WTC11 (cell line): ENCODE measurements around the gene SFTA2. TPM values are rescaled to one million over a fixed set of nuclear protein-coding genes. Genes with fewer than 3 reads are reported as not detected.
"Not testable (repeated sequence)": the region's sequence is repeated elsewhere in the genome, so short reads cannot be mapped to it uniquely, and the experiment has no call there.

ENCODE experiments used
- ATAC-seq: fragments of 200-7000 bp; cut with Tn5 transposase; 2 replicates; pipeline ENCODE4 v1.10.0; 2021; ENCODE audit warnings: mild to moderate bottlenecking, moderate library complexity
- CTCF ChIA-PET: fragments of 300-600 bp; sonication (Branson Sonifier 250); formaldehyde crosslinking; loops from one replicate; lab custom pipeline; 2021; ENCODE audit warnings: antibody characterized with exemption; lab: Charles Lee
- POLR2A ChIA-PET: fragments of 350-600 bp; sonication (Branson Sonifier 250); formaldehyde crosslinking; loops from one replicate; lab custom pipeline; 2021; ENCODE audit warnings: antibody characterized with exemption; lab: Charles Lee
- DNase-seq: peaks from one replicate; pipeline ENCODE4 v3.0.0; 2021; ENCODE audit warnings: low spot score
- H3K27ac Mint-ChIP-seq: 2 replicates; pipeline ENCODE4 v1.8.0; 2021; ENCODE audit warnings: mixed read lengths
- H3K27me3 Mint-ChIP-seq: 2 replicates; pipeline ENCODE4 v1.8.0; 2021; ENCODE audit warnings: low read depth, mild to moderate bottlenecking, moderate library complexity, mixed read lengths
- H3K36me3 Mint-ChIP-seq: 2 replicates; pipeline ENCODE4 v1.8.0; 2021; ENCODE audit warnings: mixed read lengths
- H3K4me1 Mint-ChIP-seq: 2 replicates; pipeline ENCODE4 v1.8.0; 2022; ENCODE audit warnings: mixed read lengths
- H3K4me3 Mint-ChIP-seq: 2 replicates; pipeline ENCODE4 v1.8.0; 2021; ENCODE audit warnings: mild to moderate bottlenecking, moderate library complexity, mixed read lengths
- H3K9me3 Mint-ChIP-seq: 2 replicates; pipeline ENCODE4 v1.8.0; 2021; ENCODE audit warnings: mixed read lengths
- AFF4 ChIP-seq: sonication (generic); formaldehyde crosslinking; IDR thresholded peaks from 2 replicates; pipeline ENCODE4 v1.8.1; 2023; ENCODE audit warnings: mild to moderate bottlenecking, missing genetic modification reagents, borderline replicate concordance
- ATF6 ChIP-seq: sonication (generic); formaldehyde crosslinking; IDR thresholded peaks from 2 replicates; pipeline ENCODE4 v1.8.1; 2023; ENCODE audit warnings: mild to moderate bottlenecking, missing genetic modification reagents
- FOXK1 ChIP-seq: sonication (generic); formaldehyde crosslinking; IDR thresholded peaks from 2 replicates; pipeline ENCODE4 v1.8.0; 2022; ENCODE audit warnings: mild to moderate bottlenecking, moderate library complexity, missing genetic modification reagents
- GRHL2 ChIP-seq: fragments of 250-450 bp; sonication (Bioruptor Pico); IDR thresholded peaks from 2 replicates; pipeline ENCODE4 v1.8.0; 2022; ENCODE audit warnings: mild to moderate bottlenecking, moderate library complexity; ENCODE audit not compliant: insufficient replicate concordance, severe bottlenecking
- IRF1 ChIP-seq: sonication (generic); formaldehyde crosslinking; IDR thresholded peaks from 2 replicates; pipeline ENCODE4 v1.8.0; 2023; ENCODE audit warnings: missing genetic modification reagents
- MAX ChIP-seq: sonication (generic); formaldehyde crosslinking; IDR thresholded peaks from 2 replicates; pipeline ENCODE4 v1.8.0; 2022; ENCODE audit warnings: mild to moderate bottlenecking, missing genetic modification reagents
- NFE2L1 ChIP-seq: sonication (generic); formaldehyde crosslinking; IDR thresholded peaks from 2 replicates; pipeline ENCODE4 v1.8.1; 2023; ENCODE audit warnings: missing genetic modification reagents
- NFYB ChIP-seq: sonication (generic); formaldehyde crosslinking; conservative IDR thresholded peaks from 2 replicates; pipeline ENCODE4 v1.8.0; 2022; ENCODE audit warnings: low read depth, missing genetic modification reagents
- NR3C1 ChIP-seq: sonication (generic); formaldehyde crosslinking; conservative IDR thresholded peaks from 2 replicates; pipeline ENCODE4 v1.8.1; 2023; ENCODE audit warnings: low read depth, mild to moderate bottlenecking, missing genetic modification reagents
- PREB ChIP-seq: sonication (generic); formaldehyde crosslinking; IDR thresholded peaks from 2 replicates; pipeline ENCODE4 v1.8.1; 2022; ENCODE audit warnings: mild to moderate bottlenecking, missing genetic modification reagents, moderate library complexity, borderline replicate concordance
- SOX15 ChIP-seq: fragments of 250-450 bp; sonication (Bioruptor Pico); IDR thresholded peaks from 2 replicates; pipeline ENCODE4 v1.9.0; 2021; ENCODE audit warnings: mild to moderate bottlenecking
- ZNF121 ChIP-seq: sonication (generic); formaldehyde crosslinking; IDR thresholded peaks from 2 replicates; pipeline ENCODE4 v1.8.0; 2023; ENCODE audit warnings: missing genetic modification reagents
- ZNF219 ChIP-seq: sonication (generic); formaldehyde crosslinking; IDR thresholded peaks from 2 replicates; pipeline ENCODE4 v1.8.0; 2023; ENCODE audit warnings: missing genetic modification reagents, mild to moderate bottlenecking, borderline replicate concordance
- ZNF232 ChIP-seq: sonication (generic); formaldehyde crosslinking; IDR thresholded peaks from 2 replicates; pipeline ENCODE4 v1.8.0; 2022; ENCODE audit warnings: mild to moderate bottlenecking, missing genetic modification reagents
- ZNF317 ChIP-seq: sonication (generic); formaldehyde crosslinking; IDR thresholded peaks from 2 replicates; pipeline ENCODE4 v1.8.1; 2023; ENCODE audit warnings: low read depth, mild to moderate bottlenecking, moderate library complexity, missing genetic modification reagents, borderline replicate concordance
- ZNF423 ChIP-seq: fragments of 250-450 bp; sonication (Bioruptor Pico); IDR thresholded peaks from 2 replicates; pipeline ENCODE4 v2.1.2; 2022; ENCODE audit warnings: mild to moderate bottlenecking, moderate library complexity
- total RNA-seq: library from RNA; stranded (reverse); gene quantifications from 3 replicates; pipeline ENCODE4 v1.2.3, GENCODE V29; 2021

SFTA2 gene
- total RNA-seq, 1 experiment from 2014 or later: not detected

GRCh38 chr6:30907758-30908591, 24.0 kb downstream of the SFTA2 start, which contains the start of gene GTF2H4 (continued):
- no peak for TF ChIP-seq AFF4
- no peak for TF ChIP-seq GRHL2 (CRISPR knock-in tag)
- no peak for TF ChIP-seq NR3C1 (CRISPR knock-in tag)
- no peak for TF ChIP-seq SOX15 (CRISPR knock-in tag)
- no peak for TF ChIP-seq ZNF121
- no peak for TF ChIP-seq ATF6 (CRISPR knock-in tag)
- TF ChIP-seq NFE2L1 (CRISPR knock-in tag): no peak

GRCh38 chr6:30907290-30907757, 24.6 kb downstream of the SFTA2 start:
- not testable (repeated sequence) for ATAC-seq, DNase-seq, H3K9me3 Mint-ChIP-seq, H3K27me3 Mint-ChIP-seq
- peak overlapping the region; percentile 37 for H3K27ac Mint-ChIP-seq
- ChIA-PET POLR2A (interaction anchor here (0.8 to 1.4 kb wide), 4 partner anchors 25 to 265 kb away, joined by 3 to 5 read pairs (median 4); no protein-coding TSS in a partner anchor), CTCF (interaction anchor here (0.7 to 2.0 kb wide), 23 partner anchors 8 to 459 kb away, joined by 3 to 18 read pairs (median 4); partner anchors contain the start of gene DDR1)
- H3K4me3 Mint-ChIP-seq: peak overlapping the region; percentile 100
- peaks cover 13% of the 10 kb centered on the region for H3K4me1 Mint-ChIP-seq
- peaks cover 15% of the 10 kb centered on the region for H3K36me3 Mint-ChIP-seq

GRCh38 chr6:30903236-30903635, 28.7 kb downstream of the SFTA2 start:
- DNase-seq: no peak
- ATAC-seq: no peak

More at GRCh38 chr6:30903236-30903635, 28.7 kb downstream of the SFTA2 start:
- Mint-ChIP-seq H3K9me3 (no peaks in the 10 kb centered on the region), H3K4me3 (no peak overlapping the region), H3K4me1 (peaks cover 4% of the 10 kb centered on the region; the same call in 1 of the 2 replicates), H3K27me3 (no peaks in the 10 kb centered on the region; the same call in 1 of the 2 replicates), H3K27ac (no peak overlapping the region)
- POLR2A ChIA-PET: no interaction called here
- CTCF ChIA-PET: interaction anchor here (2.9 to 3.5 kb wide), 2 partner anchors 12 to 184 kb away, joined by 11 read pairs; no protein-coding TSS in a partner anchor
- no peak for TF ChIP-seq NFYB (CRISPR knock-in tag)
- no peak for TF ChIP-seq PREB (CRISPR knock-in tag)
- TF ChIP-seq IRF1 (CRISPR knock-in tag): no peak
- no peak for TF ChIP-seq MAX (CRISPR knock-in tag)
- TF ChIP-seq ZNF219 (CRISPR knock-in tag): no peak
- TF ChIP-seq ZNF317: no peak
- TF ChIP-seq ZNF423: no peak
- TF ChIP-seq FOXK1: no peak
- no peak for TF ChIP-seq ZNF232 (CRISPR knock-in tag)
- TF ChIP-seq, all 79 proteins: peak for 0
- peaks cover 16% of the 10 kb centered on the region for H3K36me3 Mint-ChIP-seq
